Peyer's patch (tissue), 4 donors: ENCODE measurements around the gene ARPIN.

Experiments
- POLR2A ChIP-seq, 2 donors: fragments of 450-650 bp; IDR thresholded peaks; one replicate each; pipeline ENCODE4 v1.5.1; 2017; ENCODE audit warnings: antibody characterized with exemption in 2 of 2, mild to moderate bottlenecking in 2 of 2, moderate library complexity in 2 of 2
- TF ChIP-seq, protein P1 (sequence below), 6 experiments: fragments of 450-650 bp in 4 of 6; fragments of 200-600 bp in 2 of 6; sonication (generic) in 1 of 6; IDR thresholded peaks; one replicate each; pipeline ENCODE4 v1.5.1; 2017 to 2019; ENCODE audit warnings: antibody characterized with exemption in 6 of 6, mild to moderate bottlenecking in 3 of 6, moderate library complexity in 1 of 6

DNA sequence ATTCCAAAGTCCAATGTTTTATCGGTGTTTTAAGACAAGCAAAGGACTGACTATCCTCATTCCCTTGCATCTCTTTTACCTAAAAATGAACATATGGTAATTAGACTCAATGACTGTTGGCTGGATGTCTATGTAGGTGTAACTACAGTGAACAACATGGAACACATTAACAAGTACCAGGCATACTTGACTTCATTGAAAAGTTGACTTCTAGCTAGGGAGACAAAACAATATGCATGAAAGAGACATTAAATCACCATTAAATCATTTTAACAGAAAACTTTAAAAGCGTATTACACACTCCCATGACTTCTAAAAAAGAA lies 63.8 kb downstream of the ARPIN start:
- TF ChIP-seq, protein P1, sequence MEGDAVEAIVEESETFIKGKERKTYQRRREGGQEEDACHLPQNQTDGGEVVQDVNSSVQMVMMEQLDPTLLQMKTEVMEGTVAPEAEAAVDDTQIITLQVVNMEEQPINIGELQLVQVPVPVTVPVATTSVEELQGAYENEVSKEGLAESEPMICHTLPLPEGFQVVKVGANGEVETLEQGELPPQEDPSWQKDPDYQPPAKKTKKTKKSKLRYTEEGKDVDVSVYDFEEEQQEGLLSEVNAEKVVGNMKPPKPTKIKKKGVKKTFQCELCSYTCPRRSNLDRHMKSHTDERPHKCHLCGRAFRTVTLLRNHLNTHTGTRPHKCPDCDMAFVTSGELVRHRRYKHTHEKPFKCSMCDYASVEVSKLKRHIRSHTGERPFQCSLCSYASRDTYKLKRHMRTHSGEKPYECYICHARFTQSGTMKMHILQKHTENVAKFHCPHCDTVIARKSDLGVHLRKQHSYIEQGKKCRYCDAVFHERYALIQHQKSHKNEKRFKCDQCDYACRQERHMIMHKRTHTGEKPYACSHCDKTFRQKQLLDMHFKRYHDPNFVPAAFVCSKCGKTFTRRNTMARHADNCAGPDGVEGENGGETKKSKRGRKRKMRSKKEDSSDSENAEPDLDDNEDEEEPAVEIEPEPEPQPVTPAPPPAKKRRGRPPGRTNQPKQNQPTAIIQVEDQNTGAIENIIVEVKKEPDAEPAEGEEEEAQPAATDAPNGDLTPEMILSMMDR (IDR thresholded peaks at IDR 0.05): no peak
- no peak for TF ChIP-seq POLR2A (IDR thresholded peaks at IDR 0.05)
